HG03558 (cell line): Measurements from ENCODE around the gene GJB2.
A peak's percentile ranks its signal among the peaks of the same experiment; 100 is the strongest.

Source experiments
- ATAC-seq: cut with Tn5 transposase; IDR thresholded peaks from one replicate; pipeline ENCODE4 v1.9.1; 2021; ENCODE audit warnings: moderate number of reproducible peaks; ENCODE audit not compliant: unreplicated experiment; ENCODE audit errors: extremely low read depth

GJB2 gene

DNA sequence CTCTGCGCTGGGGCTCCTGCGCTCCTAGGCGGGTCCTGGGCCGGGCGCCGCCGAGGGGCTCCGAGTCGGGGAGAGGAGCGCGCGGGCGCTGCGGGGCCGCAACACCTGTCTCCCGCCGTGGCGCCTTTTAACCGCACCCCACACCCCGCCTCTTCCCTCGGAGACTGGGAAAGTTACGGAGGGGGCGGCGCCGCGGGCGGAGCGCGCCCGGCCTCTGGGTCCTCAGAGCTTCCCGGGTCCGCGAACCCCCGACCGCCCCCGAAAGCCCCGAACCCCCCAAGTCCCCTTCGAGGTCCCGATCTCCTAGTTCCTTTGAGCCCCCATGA is at the start of gene GJB2:
Gene GJB2, minus strand, starts transcription at position 103 of the 326 bp plus-strand sequence. CDS start 3,357 bp downstream, outside the sequence.
- no peak for ATAC-seq

DNA sequence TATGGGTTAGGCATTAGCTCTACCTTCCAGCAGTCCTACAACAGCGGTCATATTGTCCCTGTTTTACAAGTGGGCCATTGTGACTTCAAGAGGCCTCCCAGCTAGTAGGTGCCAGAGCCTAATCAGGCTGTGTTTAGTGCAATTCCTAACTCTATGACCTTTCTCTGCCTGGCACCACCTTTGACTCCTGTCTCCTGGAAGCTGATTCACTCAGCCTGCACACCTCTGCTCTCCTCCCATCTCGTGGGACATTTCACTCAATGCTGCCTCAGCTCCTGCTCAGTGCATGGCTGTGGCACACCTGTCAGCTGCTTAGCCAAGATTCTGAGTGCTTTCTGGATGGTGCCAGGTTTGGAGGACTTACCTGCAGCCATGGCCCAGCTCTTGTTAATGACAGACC is 48.9 kb upstream of the GJB2 start:
- no peak for ATAC-seq

DNA sequence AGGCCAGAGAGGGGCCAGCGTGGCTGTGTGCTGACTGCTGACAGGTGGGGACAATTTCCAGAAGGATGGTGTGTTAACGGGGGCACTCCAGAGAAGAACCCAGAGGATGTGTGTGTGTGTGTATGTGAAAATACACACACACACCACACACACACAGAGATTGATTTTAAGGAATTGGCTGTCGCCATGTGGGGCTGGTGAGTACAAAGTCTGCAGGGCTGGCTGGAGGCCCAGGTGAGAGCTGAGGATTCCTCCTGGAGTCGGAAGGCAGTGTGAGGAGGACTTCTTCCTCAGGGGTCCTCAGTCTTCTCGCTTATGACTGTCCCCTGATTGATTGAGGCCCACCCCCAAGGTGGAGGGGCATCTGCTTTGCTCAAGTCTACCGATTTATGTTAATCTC is 47.0 kb upstream of the GJB2 start:
- no peak for ATAC-seq

DNA sequence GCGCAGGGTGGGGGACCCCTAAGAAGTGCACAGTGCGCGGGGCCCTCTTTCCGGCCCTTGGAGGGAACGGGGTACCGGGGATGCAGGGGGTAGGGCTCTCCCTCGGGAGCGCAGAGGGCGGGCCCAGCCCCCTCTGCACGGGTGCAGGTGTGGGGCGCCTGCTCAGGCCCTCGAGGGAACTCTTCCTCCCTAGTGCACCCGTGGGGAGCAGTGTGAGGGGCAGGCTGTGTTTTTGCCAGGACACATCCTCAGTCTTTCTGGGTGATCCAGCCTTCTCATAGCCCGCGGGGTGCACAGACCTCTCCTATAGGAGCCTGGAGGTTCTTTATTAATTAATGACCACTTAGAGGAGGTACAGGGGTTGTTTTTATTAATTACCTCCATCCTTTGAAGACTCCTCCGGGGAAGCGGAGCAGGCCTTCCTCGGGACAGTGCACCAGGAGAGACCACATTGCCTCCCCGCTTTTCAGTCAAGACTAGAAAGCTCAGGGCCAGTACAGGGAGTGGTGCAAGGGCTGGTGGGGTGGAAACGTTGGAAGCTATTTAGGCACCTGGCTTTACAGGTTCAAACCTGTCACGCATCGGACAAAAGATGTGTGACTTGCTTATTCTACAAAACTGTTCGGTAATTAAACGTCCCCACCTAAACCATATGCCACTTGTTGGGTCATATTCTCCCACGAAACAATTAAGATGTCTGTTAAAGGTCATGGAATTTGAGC is 40.0 kb upstream of the GJB2 start:
- no peak for ATAC-seq

DNA sequence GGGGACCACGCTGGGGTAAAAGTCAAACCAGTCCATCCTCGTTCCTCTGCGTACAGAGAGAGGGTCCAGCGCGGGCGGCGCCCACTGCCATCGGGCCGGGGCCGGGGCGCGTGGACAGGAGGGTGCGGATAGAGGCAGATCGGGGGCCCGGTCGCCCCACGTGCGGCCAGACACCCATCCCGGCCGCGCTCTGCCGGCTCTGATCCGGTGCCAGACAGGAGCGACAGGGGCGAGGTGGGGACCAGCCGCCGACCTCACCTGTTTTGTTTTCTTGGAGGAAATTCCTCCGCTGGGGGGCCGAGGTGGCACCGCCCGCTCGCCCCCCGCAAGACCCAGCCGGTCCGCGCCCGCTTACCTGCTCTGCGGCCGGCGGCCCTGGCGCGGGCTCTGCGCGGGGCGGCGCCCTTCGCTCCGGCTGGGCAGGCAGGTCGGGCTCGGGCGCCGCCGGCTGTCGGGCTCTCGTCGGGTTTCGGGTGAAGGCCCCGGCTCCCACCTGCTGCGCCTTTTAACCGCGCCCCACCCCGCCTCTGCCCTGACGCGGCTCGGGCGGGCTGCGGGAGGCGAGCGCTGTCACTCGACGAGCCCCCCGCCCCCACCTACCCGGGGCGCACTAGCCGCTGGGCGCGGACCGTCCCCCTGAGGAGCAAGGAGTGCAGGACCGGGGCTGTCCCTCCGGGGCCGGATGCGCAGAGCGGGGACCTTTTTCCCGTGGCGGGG is 39.3 kb upstream of the GJB2 start, which contains the start of gene GJB6:
Gene GJB6, minus strand, starts transcription at position 481 of the 717 bp plus-strand sequence. CDS start 8,839 bp downstream, outside the sequence.
- no peak for ATAC-seq

DNA sequence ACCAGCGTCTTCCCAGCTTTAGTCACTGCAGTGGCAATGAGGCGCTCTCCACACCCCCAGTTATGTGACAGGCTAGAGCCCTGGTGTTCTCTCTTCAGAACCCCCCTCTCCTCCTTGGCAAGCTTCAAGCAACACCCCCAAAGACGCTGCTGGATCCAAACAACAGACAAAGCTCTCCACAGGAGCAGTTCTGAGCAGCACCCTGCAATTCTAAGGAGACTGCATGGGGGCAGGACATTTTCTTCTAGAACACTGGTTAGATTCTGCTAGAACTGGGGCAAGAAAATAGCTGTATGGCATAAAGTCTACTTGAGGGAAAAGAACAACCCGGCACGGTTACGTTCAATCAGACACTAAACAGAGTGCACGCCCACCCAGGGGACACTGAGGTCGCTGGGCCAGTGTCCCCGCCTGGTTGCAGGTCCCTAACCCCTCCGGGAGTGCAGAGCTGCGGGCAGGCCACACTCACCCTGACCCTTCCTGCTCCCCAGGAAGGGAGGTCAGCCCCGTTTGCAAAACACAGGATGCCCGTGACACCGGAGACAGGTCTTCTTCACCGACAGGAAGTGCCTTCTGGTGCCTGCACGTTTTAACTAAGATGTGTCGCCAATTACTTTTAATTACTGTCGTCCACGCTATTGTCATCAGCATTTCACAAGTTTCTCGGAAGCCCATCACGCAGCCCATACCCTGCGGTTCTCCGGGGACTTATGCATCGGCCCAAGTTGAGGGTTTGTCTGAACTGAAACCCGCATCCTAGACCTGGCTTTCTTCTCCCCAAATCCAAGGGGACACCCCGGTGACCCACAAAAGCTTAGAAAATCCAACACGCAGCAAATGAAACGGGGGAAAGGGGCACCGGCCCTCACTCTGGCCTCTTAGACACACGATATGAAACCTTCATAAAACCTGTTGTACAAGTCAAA is 38.4 kb upstream of the GJB2 start:
- no peak for ATAC-seq

DNA sequence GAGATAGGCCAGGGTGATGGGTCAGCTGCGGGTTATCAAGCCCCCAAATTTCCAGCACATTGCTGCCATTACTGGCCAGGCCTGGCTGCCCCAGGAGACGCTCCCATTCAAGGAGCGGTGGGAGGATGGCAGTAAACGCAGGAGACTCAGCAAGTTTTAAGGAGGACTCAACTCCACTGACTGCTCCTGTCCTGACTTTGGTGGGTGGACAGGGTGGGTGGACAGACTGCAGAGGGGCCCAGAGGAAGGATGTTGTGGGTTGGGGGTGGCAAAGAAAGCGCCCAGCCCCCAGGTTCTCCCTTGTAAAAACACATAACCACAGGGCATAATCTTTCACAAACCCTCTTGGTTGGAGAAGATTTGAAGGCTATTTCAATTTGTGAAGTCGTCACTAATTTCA is 35.0 kb upstream of the GJB2 start:
- no peak for ATAC-seq

DNA sequence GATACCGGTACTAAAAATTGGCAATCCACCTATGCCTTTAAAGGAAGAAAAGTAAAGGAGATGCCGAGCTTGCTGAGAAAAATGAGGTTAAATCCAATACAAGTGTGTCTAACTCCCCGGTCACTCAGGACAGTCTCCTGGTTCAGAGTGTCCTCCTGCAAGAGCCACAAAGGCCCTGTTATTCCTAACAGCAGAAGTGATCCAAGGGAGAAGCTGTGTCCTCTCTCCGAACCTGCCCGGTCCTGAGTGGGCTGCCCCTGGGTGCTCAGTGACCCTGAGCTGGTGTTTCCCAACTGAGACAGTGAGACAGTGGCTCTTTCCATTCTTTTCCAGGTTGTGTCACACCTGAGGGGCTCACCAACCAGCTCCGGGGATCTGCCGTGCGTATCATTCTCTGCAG is 34.5 kb upstream of the GJB2 start:
- ATAC-seq, result no peak

DNA sequence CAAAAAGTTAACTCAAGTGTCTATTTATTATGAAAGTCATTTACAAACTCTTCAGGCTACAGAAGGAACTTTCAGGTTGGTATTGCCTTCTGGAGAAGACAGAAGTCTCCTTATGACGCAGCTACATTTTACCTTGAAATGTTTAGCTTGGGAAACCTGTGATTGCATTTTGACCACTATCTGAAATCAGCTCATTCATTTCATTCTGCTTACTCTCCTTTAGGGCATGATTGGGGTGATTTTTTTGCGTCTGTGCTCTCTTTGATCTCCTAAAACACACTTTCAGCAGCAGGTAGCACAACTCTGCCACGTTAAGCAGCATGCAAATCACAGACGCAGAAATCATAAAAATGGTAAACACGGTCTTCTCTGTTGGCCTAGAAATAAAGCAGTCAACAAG is 29.8 kb upstream of the GJB2 start:
- no peak for ATAC-seq

DNA sequence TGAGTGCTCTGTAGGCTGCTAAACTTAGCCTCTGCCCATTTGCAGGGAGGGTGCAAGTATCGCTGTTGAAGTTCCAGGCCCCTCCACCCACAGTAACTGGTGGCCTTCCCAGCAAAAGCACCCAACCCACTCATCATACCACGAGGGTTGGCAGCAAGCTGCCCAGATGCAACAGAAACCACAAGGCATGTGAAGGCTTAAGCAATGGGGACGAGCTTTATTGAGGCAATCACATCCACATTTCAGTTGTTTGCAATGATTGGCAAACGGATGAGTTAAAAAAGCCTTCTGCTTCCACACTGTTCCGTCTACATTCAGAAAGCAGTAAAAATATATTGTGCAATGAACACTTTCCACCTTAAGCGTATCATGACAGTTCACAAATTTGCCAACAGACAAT is 29.0 kb upstream of the GJB2 start:
- ATAC-seq, result no peak

DNA sequence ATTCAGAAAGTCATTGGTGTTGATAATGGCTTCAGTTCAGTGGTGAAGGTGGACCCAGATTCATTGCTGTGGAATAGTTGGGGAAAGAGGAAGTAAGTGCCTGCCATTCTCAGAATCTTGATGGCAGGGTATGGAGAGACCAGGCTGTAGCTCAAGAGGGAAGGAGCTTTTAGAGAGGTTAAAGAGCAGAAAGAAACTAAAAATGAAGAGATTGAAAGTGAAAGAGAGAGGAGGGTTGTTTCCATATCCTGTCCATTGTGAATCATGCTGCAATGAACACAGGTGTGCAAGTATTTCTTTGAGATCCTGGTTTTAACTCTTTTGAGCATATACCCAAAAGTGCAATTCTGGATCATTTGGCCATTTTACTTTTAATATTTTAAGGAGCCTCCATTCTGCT is 26.8 kb upstream of the GJB2 start:
- ATAC-seq, result peak; percentile 76

DNA sequence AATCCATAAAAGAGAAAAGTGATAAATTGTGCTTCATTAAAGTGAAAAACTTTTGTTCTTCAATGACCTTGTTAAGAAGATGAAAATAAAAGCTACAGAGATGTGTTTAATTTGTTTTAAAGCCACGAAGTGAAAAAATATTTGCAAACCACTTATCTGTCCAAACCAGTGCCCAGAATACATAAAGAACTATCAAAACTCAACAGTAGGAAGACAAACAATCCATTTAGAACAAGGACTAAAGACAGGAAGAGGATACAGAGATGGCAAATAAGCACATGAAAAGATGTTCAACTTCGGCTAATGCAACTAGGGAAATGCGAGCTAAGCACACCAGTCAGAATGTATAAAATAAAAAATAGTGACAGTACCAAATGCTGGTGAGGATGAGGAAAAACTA is 24.4 kb upstream of the GJB2 start:
- ATAC-seq, result no peak

DNA sequence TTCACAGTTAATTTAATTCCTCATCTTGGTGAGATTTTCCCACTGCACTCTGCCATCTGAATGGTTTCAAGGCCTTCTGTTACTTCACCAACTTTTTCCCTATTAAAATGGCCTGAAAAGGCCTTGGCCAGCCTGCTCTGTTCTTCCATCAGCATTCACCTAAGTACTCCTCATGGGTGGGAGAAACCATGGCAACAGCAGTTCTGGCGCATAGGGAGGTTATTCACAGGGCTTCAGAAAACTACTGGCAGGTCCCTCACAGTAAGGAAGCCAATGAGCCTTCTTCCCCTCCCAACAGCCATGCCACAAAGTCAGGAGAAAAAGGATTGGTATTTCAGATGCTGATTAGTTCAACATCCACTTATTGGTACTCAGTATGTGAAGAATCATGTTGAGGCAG is 17.2 kb upstream of the GJB2 start:
- no peak for ATAC-seq

DNA sequence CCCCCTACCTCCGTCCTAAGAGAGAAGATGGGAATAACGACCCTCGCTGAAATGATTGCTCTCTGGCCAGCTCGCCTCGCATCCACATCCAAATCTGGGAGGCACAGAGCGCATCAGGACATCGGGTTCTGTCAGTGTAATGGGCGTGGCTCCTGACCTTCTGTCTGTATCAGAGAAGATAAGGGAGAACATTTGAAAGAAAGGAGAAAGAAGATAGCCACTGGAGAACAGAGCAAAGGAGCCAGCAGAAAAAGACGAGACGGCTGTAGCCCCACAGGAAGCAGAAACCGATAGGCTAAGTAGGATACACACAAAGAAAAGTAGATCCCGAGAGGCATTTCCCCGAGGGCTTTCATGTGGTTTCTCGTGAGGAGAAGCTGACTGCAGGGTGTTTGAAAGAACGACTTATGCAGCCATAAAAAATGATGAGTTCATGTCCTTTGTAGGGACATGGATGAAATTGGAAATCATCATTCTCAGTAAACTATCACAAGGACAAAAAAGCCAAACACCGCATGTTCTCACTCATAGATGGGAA is 14.0 kb upstream of the GJB2 start:
- no peak for ATAC-seq

DNA sequence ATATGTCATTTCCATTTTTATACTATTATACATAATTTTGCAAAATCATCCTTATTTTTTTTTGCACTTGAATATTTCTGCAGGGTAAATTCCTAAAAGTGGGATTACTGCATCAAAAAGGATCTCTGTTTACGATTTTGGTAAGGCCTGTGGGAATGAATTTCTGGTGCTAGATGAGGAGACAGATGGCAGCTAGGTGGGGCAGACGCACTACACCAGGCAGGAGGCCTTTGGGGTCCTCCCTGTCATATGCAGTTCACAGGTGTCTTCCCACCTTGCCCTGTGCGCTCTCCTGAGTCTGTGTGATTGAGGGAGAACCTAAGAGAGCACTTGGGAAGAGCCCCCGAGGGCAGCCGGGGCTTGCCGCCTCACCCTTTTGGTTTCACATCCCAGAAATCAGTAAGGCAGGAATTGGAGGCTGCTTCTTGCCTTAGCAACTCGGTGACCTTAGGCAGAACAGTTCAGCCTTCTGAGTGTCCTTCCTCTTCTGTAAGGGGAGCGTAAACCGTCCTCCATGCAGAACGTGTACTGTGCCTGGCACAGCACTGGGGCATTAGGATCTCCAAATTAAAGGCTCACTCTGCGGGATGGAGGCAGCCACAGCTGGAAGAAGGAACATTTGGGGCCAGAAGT is 13.4 kb upstream of the GJB2 start:
- ATAC-seq, result no peak

DNA sequence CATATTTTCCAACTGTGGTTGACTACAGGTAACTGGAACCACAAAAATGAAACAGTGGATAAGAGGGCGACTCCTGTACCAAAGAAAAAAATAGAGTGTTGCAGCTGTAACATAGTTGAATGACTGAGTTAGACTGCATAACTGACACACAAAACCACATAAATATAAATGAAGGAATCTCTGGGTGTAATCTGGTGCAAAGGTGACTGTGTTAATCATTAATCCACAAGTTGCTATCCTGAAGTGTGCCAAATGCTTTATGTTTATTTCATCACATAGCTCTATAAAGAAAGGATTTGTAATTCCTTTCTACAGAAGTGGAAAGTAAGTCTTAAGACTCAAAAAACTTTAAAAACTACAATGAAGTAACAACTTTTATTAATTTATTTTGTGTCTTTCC is 6.0 kb upstream of the GJB2 start:
- ATAC-seq, result no peak

DNA sequence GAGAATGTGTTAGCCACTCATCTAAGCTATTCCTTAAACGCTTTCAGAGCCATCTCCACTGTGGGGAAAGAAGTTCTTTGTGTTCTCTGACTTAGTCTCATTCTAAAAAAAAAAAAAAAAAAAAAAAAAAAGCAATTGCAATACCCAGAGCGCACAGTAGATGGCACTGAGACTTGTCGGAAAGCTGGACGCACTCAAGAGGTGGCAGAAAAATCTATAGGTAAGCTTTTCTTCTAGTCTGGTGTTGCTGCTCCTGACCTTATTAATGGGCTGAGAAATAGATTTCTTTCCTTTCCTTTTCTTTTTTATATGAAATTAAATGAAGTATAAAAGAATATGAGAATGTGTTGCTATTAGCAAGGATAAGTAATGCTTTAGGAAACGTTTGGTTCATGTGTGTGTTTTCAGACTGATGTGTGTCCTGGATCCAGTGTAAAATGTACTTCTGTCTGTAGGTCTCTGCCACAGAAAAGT is 4.7 kb upstream of the GJB2 start:
- ATAC-seq, result no peak

DNA sequence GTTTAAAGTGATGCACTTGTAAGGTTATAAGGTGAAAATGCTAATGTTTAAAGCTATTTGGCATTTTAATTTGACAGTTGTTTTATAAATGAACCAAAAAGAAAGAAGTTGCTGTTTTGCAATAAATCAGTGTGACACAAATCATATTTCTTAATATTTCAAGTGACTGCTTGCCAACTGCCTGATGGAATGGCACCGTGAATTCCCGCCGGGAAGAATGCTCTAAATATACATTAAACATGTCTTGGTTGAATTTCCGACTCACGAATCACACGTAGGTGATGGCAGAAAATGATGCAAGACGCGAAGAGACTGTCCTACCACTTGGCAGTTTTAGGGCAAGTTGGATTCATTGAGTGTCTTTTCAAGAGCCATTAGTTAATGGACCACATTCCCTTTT is 3.1 kb upstream of the GJB2 start:
- no peak for ATAC-seq

DNA sequence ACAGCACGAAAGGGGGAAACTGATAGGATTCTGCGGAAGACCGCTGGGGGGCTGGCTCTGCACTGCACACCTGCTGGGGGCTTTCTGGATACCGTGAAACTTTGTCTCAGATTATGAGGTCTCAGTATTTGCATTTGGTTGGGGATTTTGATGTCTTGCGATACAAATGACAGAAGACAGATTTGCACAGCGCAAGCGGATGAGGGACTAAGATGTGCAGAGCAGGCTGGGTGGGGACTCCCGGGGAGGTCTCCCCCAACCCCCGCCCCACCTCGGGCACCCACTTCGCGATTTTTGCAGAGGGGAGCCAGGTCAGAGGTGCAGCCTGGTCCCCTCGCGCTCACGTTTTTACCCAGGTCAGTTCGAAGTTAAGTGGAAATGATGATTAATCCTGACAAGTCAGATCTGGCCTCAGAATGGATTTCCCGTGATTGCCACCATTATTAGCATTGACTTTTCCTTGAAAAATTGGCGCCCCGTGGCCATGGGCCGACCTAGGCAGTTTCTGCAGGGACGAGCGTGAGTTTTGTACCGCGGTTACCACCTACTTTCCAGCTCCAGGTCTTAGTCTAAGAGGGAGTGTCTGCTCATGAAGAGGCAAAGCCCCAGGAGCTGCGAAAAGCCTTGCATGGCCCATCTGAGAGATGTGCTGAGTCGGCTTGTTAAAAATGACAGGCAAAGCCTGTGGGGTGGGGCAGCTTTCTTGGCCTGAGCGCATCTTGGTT is 1.3 kb upstream of the GJB2 start:
- ATAC-seq, result no peak
